Fibroblast of lung (primary cell): Measurements from ENCODE around the gene IRF5. TPM values are rescaled to one million over a fixed set of nuclear protein-coding genes. Genes with fewer than 3 reads are reported as not detected.

ENCODE experiments used
- DNase-seq, 2 donors: peaks; one replicate each; pipeline versions ENCODE4 v3.0.0 to v3.0.0-alpha.2; 2010; ENCODE audit warnings: low read depth in 2 of 2
- H2AFZ ChIP-seq: 2 replicates; pipeline ENCODE4 v1.5.1; 2012; ENCODE audit warnings: low read length, control low read depth, inconsistent platforms
- H3K27ac ChIP-seq: 2 replicates; pipeline ENCODE4 v1.5.1; 2011; ENCODE audit warnings: low read length, control low read depth; ENCODE audit not compliant: insufficient read depth
- H3K27me3 ChIP-seq: 2 replicates; pipeline ENCODE4 v1.5.1; 2011; ENCODE audit warnings: mild to moderate bottlenecking, low read length; ENCODE audit not compliant: control insufficient read depth, insufficient read depth
- H3K36me3 ChIP-seq: 2 replicates; pipeline ENCODE4 v1.5.1; 2011; ENCODE audit warnings: low read length; ENCODE audit not compliant: control insufficient read depth, insufficient read depth
- H3K4me1 ChIP-seq: 2 replicates; pipeline ENCODE4 v1.5.1; 2011; ENCODE audit warnings: low read length; ENCODE audit not compliant: control insufficient read depth, insufficient read depth; ENCODE audit errors: extremely low read depth
- H3K4me2 ChIP-seq: 2 replicates; pipeline ENCODE4 v1.5.1; 2011; ENCODE audit warnings: low read length, control low read depth; ENCODE audit not compliant: insufficient read depth; ENCODE audit errors: extremely low read depth
- H3K4me3 ChIP-seq, 4 experiments: fragments of 200-600 bp in 1 of 4; sonication (generic) in 1 of 4; replicated peaks in 1 of 4; 2 replicates each; pipeline ENCODE4 v1.5.1; 2011 to 2016; ENCODE audit warnings: low read length in 4 of 4, low read depth in 3 of 4, mild to moderate bottlenecking in 3 of 4, control low read depth in 2 of 4, inconsistent platforms in 1 of 4, mixed read lengths in 1 of 4; ENCODE audit not compliant: insufficient read depth in 1 of 4; ENCODE audit errors: control extremely low read depth in 1 of 4
- H3K79me2 ChIP-seq: 2 replicates; pipeline ENCODE4 v1.5.1; 2012; ENCODE audit warnings: mild to moderate bottlenecking, low read length, inconsistent platforms; ENCODE audit not compliant: control insufficient read depth, insufficient read depth
- H3K9ac ChIP-seq: 2 replicates; pipeline ENCODE4 v1.5.1; 2011; ENCODE audit warnings: mild to moderate bottlenecking, low read length, control low read depth; ENCODE audit not compliant: insufficient read depth
- H3K9me3 ChIP-seq: 2 replicates; pipeline ENCODE4 v1.5.1; 2012; ENCODE audit warnings: low read depth, low read length; ENCODE audit not compliant: control insufficient read depth, insufficient read depth
- H4K20me1 ChIP-seq: 2 replicates; pipeline ENCODE4 v1.5.1; 2011; ENCODE audit warnings: low read length; ENCODE audit not compliant: control insufficient read depth, insufficient read depth; ENCODE audit errors: extremely low read depth
- CTCF ChIP-seq, 2 donors: IDR thresholded peaks in 1 of 2; conservative IDR thresholded peaks in 1 of 2; 1 replicate in 1 of 2; 2 replicates in 1 of 2; pipeline ENCODE4 v1.5.1; 2011 to 2012; ENCODE audit warnings: low read length in 2 of 2, control low read depth in 1 of 2, inconsistent platforms in 1 of 2, low read depth in 1 of 2, mild to moderate bottlenecking in 1 of 2
- EZH2 ChIP-seq: IDR thresholded peaks from 2 replicates; pipeline ENCODE4 v1.5.1; 2012; ENCODE audit warnings: low read length, control low read depth, mild to moderate bottlenecking; ENCODE audit errors: missing control alignments
- polyA plus RNA-seq, 2 donors: library from polyadenylated mRNA; depleted of rRNA in 1 of 2; stranded (reverse) in 1 of 2; unstranded in 1 of 2; fragments of >200 nt; gene quantifications; 2 replicates each; pipeline ENCODE4 v1.2.1, GENCODE V29; 2011 to 2012; ENCODE audit warnings: missing spikeins in 1 of 2
- total RNA-seq: library from RNA; depleted of rRNA; stranded (reverse); fragments of >200 nt; gene quantifications from 2 replicates; pipeline ENCODE4 v1.2.1, GENCODE V29; 2014

The IRF5 gene
- total and polyA plus RNA-seq, 2 donors (not counting 1 experiment from before 2014, with no cell fraction given) = 0.33 TPM; not detected in 1

GRCh38 chr7:128986609-128987008 is 48.9 kb downstream of the IRF5 start:
- no peak overlapping the region for H3K9ac ChIP-seq

GRCh38 chr7:128988372-128988771 is 50.6 kb downstream of the IRF5 start:
- no peaks in the 10 kb centered on the region for H3K9me3 ChIP-seq
- peaks cover 2% of the 10 kb centered on the region for H3K36me3 ChIP-seq
- H4K20me1 ChIP-seq = no peaks in the 10 kb centered on the region
- H3K9ac ChIP-seq = no peak overlapping the region
- TF ChIP-seq CTCF (conservative IDR thresholded peaks at IDR 0.05 in 1 of 2, IDR thresholded peaks at IDR 0.05 in 1 of 2; ENCODE audit: low read depth in 1 of 2, low read length in 2 of 2) = no peak
- no peak for TF ChIP-seq EZH2
- H3K79me2 ChIP-seq = no peaks in the 10 kb centered on the region
- DNase-seq = no peak
- H3K4me2 ChIP-seq = no peak overlapping the region
- H2AFZ ChIP-seq = no peak overlapping the region
- H3K27ac ChIP-seq = no peak overlapping the region
- no peaks in the 10 kb centered on the region for H3K4me1 ChIP-seq
- no peaks in the 10 kb centered on the region for H3K27me3 ChIP-seq
- no peak overlapping the region for H3K4me3 ChIP-seq

More at GRCh38 chr7:128986609-128987008, 48.9 kb downstream of the IRF5 start:
- Histone ChIP-seq H3K4me3 (no peak overlapping the region), H3K79me2 (no peaks in the 10 kb centered on the region), H3K4me1 (no peaks in the 10 kb centered on the region), H3K27ac (no peak overlapping the region), H2AFZ (no peak overlapping the region), H3K4me2 (no peak overlapping the region), H3K27me3 (no peaks in the 10 kb centered on the region), H3K9me3 (no peaks in the 10 kb centered on the region), H4K20me1 (no peaks in the 10 kb centered on the region), H3K36me3 (peaks cover 3% of the 10 kb centered on the region)
- no peak for DNase-seq
- no peak for TF ChIP-seq CTCF (conservative IDR thresholded peaks at IDR 0.05 in 1 of 2, IDR thresholded peaks at IDR 0.05 in 1 of 2; ENCODE audit: low read depth in 1 of 2, low read length in 2 of 2)
- TF ChIP-seq EZH2 = no peak

- Histone ChIP-seq H4K20me1 (no peaks in the 10 kb centered on the region), H3K9me3 (no peaks in the 10 kb centered on the region), H3K9ac (no peak overlapping the region), H3K27me3 (no peaks in the 10 kb centered on the region), H3K4me3 (no peak overlapping the region), H3K27ac (no peak overlapping the region), H3K79me2 (no peaks in the 10 kb centered on the region), H2AFZ (no peak overlapping the region), H3K4me2 (no peak overlapping the region), H3K4me1 (no peaks in the 10 kb centered on the region), H3K36me3 (peaks cover 2% of the 10 kb centered on the region)
- TF ChIP-seq CTCF (conservative IDR thresholded peaks at IDR 0.05 in 1 of 2, IDR thresholded peaks at IDR 0.05 in 1 of 2; ENCODE audit: low read depth in 1 of 2, low read length in 2 of 2) (no peak), EZH2 (no peak)
- DNase-seq = no peak
Measured at GRCh38 chr7:128989961-128990360, 52.2 kb downstream of the IRF5 start.
